ENCODE results near the gene KCNIP1.

DNA sequence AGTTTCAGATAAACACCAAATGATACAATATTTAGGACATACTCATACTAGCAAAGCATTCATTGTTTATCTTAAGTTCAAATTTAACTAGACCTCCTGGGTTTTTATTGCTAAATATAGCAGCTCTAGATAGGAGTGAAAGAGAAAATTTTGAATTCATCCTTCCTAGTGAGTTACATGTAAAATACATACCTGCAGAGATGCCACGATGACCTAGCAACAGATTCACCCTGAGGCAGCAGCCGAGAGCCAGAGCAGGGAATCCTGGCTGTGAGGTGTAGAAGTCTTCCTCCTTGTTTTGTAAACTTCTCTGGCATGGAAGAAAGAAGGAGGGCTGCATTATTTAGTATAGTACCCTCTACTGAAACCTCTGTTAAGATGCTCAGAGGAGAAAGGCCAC lies 253.8 kb downstream of the KCNIP1 start:
- no peak for TF ChIP-seq POLR2A (IDR thresholded peaks at IDR 0.05)
- TF ChIP-seq, protein P1, sequence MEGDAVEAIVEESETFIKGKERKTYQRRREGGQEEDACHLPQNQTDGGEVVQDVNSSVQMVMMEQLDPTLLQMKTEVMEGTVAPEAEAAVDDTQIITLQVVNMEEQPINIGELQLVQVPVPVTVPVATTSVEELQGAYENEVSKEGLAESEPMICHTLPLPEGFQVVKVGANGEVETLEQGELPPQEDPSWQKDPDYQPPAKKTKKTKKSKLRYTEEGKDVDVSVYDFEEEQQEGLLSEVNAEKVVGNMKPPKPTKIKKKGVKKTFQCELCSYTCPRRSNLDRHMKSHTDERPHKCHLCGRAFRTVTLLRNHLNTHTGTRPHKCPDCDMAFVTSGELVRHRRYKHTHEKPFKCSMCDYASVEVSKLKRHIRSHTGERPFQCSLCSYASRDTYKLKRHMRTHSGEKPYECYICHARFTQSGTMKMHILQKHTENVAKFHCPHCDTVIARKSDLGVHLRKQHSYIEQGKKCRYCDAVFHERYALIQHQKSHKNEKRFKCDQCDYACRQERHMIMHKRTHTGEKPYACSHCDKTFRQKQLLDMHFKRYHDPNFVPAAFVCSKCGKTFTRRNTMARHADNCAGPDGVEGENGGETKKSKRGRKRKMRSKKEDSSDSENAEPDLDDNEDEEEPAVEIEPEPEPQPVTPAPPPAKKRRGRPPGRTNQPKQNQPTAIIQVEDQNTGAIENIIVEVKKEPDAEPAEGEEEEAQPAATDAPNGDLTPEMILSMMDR (IDR thresholded peaks at IDR 0.05): no peak

All from gastroesophageal sphincter (tissue), 3 donors.